Ovary (tissue), 9 donors: ENCODE measurements around the gene DOCK8. TPM values are rescaled to one million over a fixed set of nuclear protein-coding genes. Genes with fewer than 3 reads are reported as not detected.
"Not testable (repeated sequence)": the region's sequence is repeated elsewhere in the genome, so short reads cannot be mapped to it uniquely, and the experiment has no call there.

ENCODE experiments used
- DNase-seq, 5 donors: peaks; one replicate each; pipeline ENCODE4 v3.0.0-alpha.2; 2019 to 2020
- H3K27ac ChIP-seq, 2 donors: fragments of 200-600 bp; one replicate each; pipeline versions ENCODE4 v1.5.1 to v1.8.0; 2019 to 2022
- H3K27me3 ChIP-seq: fragments of 200-600 bp; one replicate; pipeline ENCODE4 v1.8.0; 2022
- H3K36me3 ChIP-seq: fragments of 200-600 bp; sonication (generic); one replicate; pipeline ENCODE4 v1.5.1; 2019
- H3K4me1 ChIP-seq: one replicate; pipeline ENCODE4 v1.8.1; 2013; ENCODE audit warnings: mild to moderate bottlenecking, moderate library complexity; ENCODE audit not compliant: insufficient read depth
- H3K4me3 ChIP-seq: fragments of 200-600 bp; sonication (generic); one replicate; pipeline ENCODE4 v1.5.1; 2017
- H3K9me3 ChIP-seq, 2 donors: fragments of 200-600 bp in 1 of 2; sonication (generic) in 1 of 2; one replicate each; pipeline versions ENCODE4 v1.5.1 to v1.8.1; 2013 to 2019; ENCODE audit warnings: mild to moderate bottlenecking in 1 of 2, moderate library complexity in 1 of 2
- CTCF ChIP-seq, 3 donors: fragments of 450-650 bp in 2 of 3; fragments of 200-600 bp in 1 of 3; IDR thresholded peaks; one replicate each; pipeline versions ENCODE4 v1.5.1 to v1.8.0; 2016 to 2022; ENCODE audit warnings: antibody characterized with exemption in 3 of 3, mild to moderate bottlenecking in 1 of 3
- EP300 ChIP-seq: sonication (generic); formaldehyde crosslinking; IDR thresholded peaks from one replicate; pipeline ENCODE4 v1.6.1; 2017; ENCODE audit warnings: antibody characterized with exemption
- POLR2A ChIP-seq: fragments of 450-650 bp; IDR thresholded peaks from one replicate; pipeline ENCODE4 v1.6.1; 2017; ENCODE audit warnings: antibody characterized with exemption, mild to moderate bottlenecking, moderate library complexity
- WGBS, 3 donors: extraction: QIAGEN DNeasy Blood & Tissue Kit in 1 of 3; methylation state at CpG; one replicate each; pipeline versions ENCODE4 v1.1.5 to v1.1.7; 2013 to 2017; 5-methylcytosine and 5-hydroxymethylcytosine counted together
- intact Hi-C, 4 donors: fragments of 100-400 bp; cut with DNase I; formaldehyde crosslinking; loops; one replicate each; pipeline versions ENCODE4 v1.11.0 to v1.15.1; 2022 to 2023
- polyA plus RNA-seq, 2 donors: library from polyadenylated mRNA; stranded (reverse); fragments of 200-250 nt in 1 of 2; fragments of 350-450 nt in 1 of 2; fragmentation: Illumina TruSeq in 1 of 2; extraction: RNeasy Lipid Tissue Mini Kit (QIAGEN cat#74804) in 1 of 2; gene quantifications; one replicate each; pipeline ENCODE4 v1.2.3, GENCODE V29; 2013 to 2014
- total RNA-seq, 7 donors: library from RNA; depleted of rRNA in 2 of 7; stranded (reverse); fragments of >200 nt in 2 of 7; fragmentation: NEBNext Ultra II Directional in 3 of 7; extraction: Animal tissue kit (Norgen Biotek cat#: 25700) in 3 of 7; gene quantifications; one replicate each; pipeline versions ENCODE4 v1.1.0 to v1.2.4, GENCODE V29; 2016 to 2023
- donor health status: DM: no; HTN: no; CAD: no; lungs with moderate emphysema.
- donor health status: DM: no; HTN: no; CAD: no.
- donor health status: Bipolar disorder and iron deficiency.
- donor health status: DM: yes; HTN: yes; CAD: no.
- donor health status: DM: no; HTN: no; CAD: no.
- donor health status: DM: yes; HTN: yes; CAD: no.

The DOCK8 gene
- total and polyA plus RNA-seq, 9 donors, result 1.4 to 12.2 (median 7.3) TPM

DNA sequence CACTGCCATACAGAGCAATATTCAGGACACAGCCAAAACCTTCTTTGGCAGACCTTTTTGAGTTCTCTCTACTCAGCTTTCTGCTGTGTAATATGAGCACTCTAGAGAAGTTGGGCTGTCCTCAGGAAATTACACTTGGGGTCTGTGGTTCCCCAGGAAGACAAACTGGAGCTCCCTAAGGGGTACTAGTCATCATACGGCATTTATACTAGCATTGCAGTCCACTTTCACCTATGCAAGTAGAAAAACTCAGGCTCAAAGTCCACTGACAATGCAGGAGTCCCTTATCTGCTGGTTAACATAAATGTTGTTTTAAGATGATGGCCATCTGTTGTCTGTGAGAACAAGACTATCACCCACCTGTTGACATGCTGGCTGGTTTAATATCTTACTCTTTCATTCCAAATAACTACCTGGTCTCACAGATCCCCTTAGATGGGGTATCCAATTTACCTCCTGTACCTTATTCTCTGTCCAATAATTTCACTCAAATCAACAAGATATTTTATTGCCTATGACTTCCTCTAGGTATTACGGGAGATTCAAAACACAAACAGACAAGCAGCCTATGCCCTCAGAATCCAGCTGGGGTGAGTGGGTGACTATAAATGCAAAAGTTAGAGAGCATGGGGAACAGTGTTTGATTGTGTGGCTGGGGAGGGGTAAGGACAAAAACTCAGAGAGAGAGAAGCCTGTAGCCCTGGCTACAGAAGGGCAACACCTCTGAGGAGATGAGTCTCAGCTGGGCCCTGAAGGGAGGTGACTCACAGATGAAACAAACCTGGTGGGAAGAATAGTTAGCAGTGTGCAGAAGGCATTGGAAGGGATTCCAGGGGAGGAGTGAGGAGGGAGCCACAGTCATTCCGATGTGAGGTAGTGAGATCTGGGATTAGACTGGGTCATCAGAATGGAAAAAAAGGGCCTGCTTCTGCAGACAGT, 10.2 kb downstream of the DOCK8 start:
- H3K36me3 ChIP-seq, result no peaks in the 10 kb centered on the region
- DNase-seq, result no peak
- no peak overlapping the region for H3K4me3 ChIP-seq
- no peaks in the 10 kb centered on the region for H3K4me1 ChIP-seq
- H3K27me3 ChIP-seq, result no peaks in the 10 kb centered on the region
- H3K9me3 ChIP-seq, result no peaks in the 10 kb centered on the region
- TF ChIP-seq CTCF (IDR thresholded peaks at IDR 0.05), result no peak
- no peak for TF ChIP-seq EP300
- no peak for TF ChIP-seq POLR2A
- no peak overlapping the region for H3K27ac ChIP-seq
- intact Hi-C loops, result no loop called here
- 67 to 70% (median 68%) methylated on average over 3 of the region's 3 CpGs for WGBS, 3 donors

GRCh38 chr9:227860-228259, 13.2 kb downstream of the DOCK8 start:
- Histone ChIP-seq H3K4me3 (no peak overlapping the region), H3K27ac (no peak overlapping the region), H3K27me3 (no peaks in the 10 kb centered on the region), H3K4me1 (no peaks in the 10 kb centered on the region), H3K9me3 (no peaks in the 10 kb centered on the region), H3K36me3 (no peaks in the 10 kb centered on the region)
- 80 to 82% (median 81%) methylated on average over 3 of the region's 3 CpGs for WGBS, 3 donors
- intact Hi-C loops, result no loop called here
- TF ChIP-seq CTCF (IDR thresholded peaks at IDR 0.05) (no peak), EP300 (no peak)
- DNase-seq, result no peak

DNA sequence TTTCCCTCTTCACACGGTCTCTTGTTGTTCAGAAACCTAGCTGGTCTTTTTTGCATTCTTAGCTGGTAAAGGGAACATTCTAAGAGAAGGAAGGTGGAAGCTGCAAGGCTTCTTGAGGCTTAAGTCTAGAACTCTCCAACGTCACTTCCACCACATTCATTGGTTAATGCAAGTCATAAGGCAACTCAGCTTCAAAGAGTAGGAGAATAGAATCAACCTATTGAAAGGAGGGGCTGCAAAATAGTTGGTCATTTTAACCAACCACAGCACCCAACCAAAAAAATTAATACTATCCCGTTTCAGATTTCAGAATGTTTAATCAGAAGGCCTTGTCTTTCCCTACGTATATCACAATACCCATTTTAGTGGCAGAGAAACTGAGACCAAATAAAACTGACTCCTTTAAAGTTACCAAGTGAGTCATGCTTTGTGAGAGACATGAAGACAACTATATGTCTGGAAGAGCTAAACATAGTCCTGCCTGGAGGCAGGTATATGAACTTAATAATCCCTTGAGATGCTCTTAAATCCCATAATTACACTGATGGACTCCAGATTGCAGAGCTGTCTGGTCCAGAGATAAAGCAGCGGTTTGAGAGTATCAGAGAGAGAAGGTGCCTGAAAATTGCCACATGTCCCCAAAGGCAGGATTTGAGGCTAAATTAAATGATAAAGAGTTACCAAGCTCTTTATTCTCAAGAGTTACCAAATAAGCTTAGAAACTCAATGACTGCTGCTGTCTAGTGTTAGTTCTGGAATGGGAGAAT, 14.4 kb downstream of the DOCK8 start:
- WGBS, 3 donors, result 74 to 83% (median 74%) methylated on average over 5 of the region's 5 CpGs

GRCh38 chr9:231625-232024, 17.0 kb downstream of the DOCK8 start:
- H3K27me3 ChIP-seq, H3K27ac ChIP-seq, H3K4me3 ChIP-seq, H3K36me3 ChIP-seq, H3K4me1 ChIP-seq, intact Hi-C loops, DNase-seq, H3K9me3 ChIP-seq: not testable (repeated sequence)
- 38 to 65% (median 50%) methylated on average over 1 of the region's 1 CpG for WGBS, 3 donors

More for the DNA sequence above, 14.4 kb downstream of the DOCK8 start:
- no peaks in the 10 kb centered on the region for H3K36me3 ChIP-seq
- TF ChIP-seq CTCF (IDR thresholded peaks at IDR 0.05), result no peak
- TF ChIP-seq EP300, result no peak
- no peak for TF ChIP-seq POLR2A
- H3K27ac ChIP-seq, result no peak overlapping the region
- no peak for DNase-seq
- no peaks in the 10 kb centered on the region for H3K9me3 ChIP-seq
- intact Hi-C loops, result no loop called here
- H3K4me1 ChIP-seq, result no peaks in the 10 kb centered on the region
- H3K27me3 ChIP-seq, result no peaks in the 10 kb centered on the region
- no peak overlapping the region for H3K4me3 ChIP-seq

GRCh38 chr9:233708-234107, 19.0 kb downstream of the DOCK8 start:
- DNase-seq, H3K36me3 ChIP-seq, H3K27ac ChIP-seq, H3K4me1 ChIP-seq, H3K4me3 ChIP-seq, H3K9me3 ChIP-seq, H3K27me3 ChIP-seq, intact Hi-C loops: not testable (repeated sequence)
- WGBS, 3 donors, result 70 to 94% methylated on average over 1 of the region's 1 CpG; no CpG with 5 or more reads in 1 of the 3 donors
